Urinary bladder (tissue), 4 donors: ENCODE data around the gene GGT6. TPM values are rescaled to one million over a fixed set of nuclear protein-coding genes. Genes with fewer than 3 reads are reported as not detected.
"Not testable (repeated sequence)": the region's sequence is repeated elsewhere in the genome, so short reads cannot be mapped to it uniquely, and the experiment has no call there.

Source experiments
- DNase-seq: peaks from one replicate; pipeline ENCODE4 v3.0.0-alpha.2; 2015; ENCODE audit errors: extremely low spot score
- H3K27ac ChIP-seq: one replicate; pipeline ENCODE4 v1.5.1; 2013; ENCODE audit warnings: low read depth, mild to moderate bottlenecking, moderate library complexity
- H3K36me3 ChIP-seq: one replicate; pipeline ENCODE4 v1.6.1; 2013; ENCODE audit warnings: mild to moderate bottlenecking, moderate library complexity; ENCODE audit not compliant: insufficient read depth
- H3K4me1 ChIP-seq: one replicate; pipeline ENCODE4 v1.6.1; 2013; ENCODE audit warnings: mild to moderate bottlenecking, moderate library complexity; ENCODE audit not compliant: insufficient read depth
- H3K4me3 ChIP-seq: one replicate; pipeline ENCODE4 v1.5.1; 2013; ENCODE audit warnings: low read depth, low read length
- WGBS: extraction: QIAGEN DNeasy Blood & Tissue Kit; methylation state at CpG from one replicate; pipeline ENCODE4 v1.1.7; 2013; 5-methylcytosine and 5-hydroxymethylcytosine counted together
- polyA plus RNA-seq: library from polyadenylated mRNA; stranded (reverse); fragments of 200-250 nt; gene quantifications from one replicate; pipeline ENCODE4 v1.2.3, GENCODE V29; 2013
- total RNA-seq: library from RNA; depleted of rRNA; stranded (reverse); fragments of >200 nt; gene quantifications from one replicate; pipeline ENCODE4 v1.2.3, GENCODE V29; 2014
- donor health status: healthy with polysubstance abuse.
- donor health status: healthy.

GGT6 gene
- total and polyA plus RNA-seq, 2 donors = 11.5 to 13.0 TPM

DNA sequence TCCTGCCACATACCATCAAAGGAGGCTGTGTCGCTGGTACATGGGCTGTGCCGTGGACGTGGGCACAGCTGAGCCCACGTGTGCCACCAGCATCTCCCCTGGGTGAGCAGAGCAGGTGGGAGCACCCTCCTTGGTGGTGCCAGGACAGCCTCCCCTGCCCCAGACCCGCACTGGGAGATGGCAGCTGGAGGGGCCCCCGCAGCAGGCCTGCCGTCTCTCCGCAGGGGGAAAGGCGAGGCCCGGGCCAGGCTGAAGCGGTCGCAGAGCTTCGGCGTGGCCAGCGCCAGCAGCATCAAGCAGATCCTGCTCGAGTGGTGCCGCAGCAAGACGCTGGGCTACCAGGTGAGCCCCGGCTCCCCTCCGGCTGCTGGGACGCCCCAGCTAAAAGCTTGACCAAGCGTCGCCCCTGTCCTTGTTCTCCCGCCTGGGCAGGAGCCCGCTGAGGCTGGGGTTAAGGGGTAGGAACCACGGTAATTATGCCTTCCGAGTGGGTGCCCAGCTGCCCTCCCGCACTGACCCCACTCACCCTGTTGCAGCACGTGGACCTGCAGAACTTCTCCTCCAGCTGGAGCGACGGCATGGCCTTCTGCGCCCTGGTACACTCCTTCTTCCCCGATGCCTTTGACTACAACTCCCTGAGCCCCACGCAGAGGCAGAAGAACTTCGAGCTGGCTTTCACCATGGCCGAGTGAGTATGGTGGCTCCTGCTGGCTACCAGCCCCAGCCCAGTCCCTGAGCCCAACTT, 36.4 kb upstream of the GGT6 start:
- no peaks in the 10 kb centered on the region for H3K4me1 ChIP-seq
- 96% methylated on average over 36 of the region's 36 CpGs for WGBS

DNA sequence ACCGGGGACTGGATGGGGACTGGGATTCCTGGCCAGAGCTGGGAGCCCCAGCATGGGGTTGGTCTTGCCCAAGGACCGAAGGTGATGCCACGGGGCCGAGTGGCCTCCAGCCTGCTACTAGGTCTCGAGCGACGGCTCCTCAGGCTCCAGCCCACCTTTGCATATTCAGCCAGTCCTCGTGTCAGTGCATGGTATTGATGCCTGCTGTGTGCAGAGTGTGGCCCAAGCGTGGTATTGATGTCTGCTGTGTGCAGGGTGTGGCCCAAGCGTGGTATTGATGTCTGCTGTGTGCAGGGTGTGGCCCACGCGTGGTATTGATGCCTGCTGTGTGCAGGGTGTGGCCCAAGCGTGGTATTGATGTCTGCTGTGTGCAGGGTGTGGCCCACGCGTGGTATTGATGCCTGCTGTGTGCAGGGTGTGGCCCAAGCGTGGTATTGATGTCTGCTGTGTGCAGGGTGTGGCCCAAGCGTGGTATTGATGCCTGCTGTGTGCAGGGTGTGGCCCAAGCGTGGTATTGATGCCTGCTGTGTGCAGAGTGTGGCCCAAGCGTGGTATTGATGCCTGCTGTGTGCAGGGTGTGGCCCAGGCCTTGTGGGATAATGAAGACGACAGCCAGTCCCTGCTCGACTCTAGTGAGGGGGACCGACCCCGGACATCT, 35.4 kb upstream of the GGT6 start:
- WGBS = 94% methylated on average over 23 of the region's 23 CpGs
- not testable (repeated sequence) for H3K27ac ChIP-seq, H3K4me1 ChIP-seq

More for the DNA sequence above, 36.4 kb upstream of the GGT6 start:
- Histone ChIP-seq H3K36me3 (no peaks in the 10 kb centered on the region), H3K4me3 (no peak overlapping the region), H3K27ac (no peak overlapping the region)
- no peak for DNase-seq

DNA sequence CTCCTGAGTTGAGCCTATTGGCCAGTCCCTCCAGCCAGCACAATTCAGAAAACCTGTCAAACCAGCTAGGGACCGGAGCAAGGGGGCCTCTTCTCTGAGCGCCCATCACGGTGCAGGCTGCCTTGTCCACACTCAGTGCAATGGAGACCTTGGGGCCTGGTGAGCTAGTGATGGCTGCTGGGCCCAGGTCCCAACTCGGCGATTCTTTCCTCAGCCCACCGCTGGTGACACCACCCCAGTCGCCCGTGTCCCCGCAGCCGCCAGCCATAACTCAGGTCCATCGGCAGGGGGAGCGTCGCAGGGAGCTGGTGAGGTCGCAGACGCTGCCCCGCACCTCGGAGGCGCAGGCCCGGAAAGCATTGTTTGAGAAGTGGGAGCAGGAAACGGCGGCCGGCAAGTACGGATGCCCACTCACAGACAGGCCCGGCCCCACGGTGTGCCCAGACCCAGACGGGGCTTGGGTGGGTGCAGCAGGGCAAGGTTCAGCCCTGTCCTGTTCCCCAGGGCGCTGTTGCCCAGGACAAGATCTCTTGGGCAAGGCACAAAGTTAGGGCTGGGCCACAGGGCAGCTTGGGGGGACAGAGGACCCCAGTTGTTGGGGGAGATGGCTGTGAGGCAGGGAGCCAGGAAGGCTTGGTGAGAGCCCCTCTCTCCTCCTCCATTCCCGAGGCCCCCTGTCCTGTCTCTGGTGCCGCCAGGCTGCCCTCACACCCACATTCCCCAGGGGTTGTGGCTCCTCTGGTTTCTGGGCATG, 34.7 kb upstream of the GGT6 start:
- Histone ChIP-seq H3K4me1 (no peaks in the 10 kb centered on the region), H3K4me3 (no peak overlapping the region), H3K36me3 (no peaks in the 10 kb centered on the region), H3K27ac (no peak overlapping the region)
- no peak for DNase-seq
- 68% methylated on average over 29 of the region's 29 CpGs for WGBS

More for the DNA sequence above, 35.4 kb upstream of the GGT6 start:
- H3K36me3 ChIP-seq, H3K4me3 ChIP-seq, DNase-seq: not testable (repeated sequence)

DNA sequence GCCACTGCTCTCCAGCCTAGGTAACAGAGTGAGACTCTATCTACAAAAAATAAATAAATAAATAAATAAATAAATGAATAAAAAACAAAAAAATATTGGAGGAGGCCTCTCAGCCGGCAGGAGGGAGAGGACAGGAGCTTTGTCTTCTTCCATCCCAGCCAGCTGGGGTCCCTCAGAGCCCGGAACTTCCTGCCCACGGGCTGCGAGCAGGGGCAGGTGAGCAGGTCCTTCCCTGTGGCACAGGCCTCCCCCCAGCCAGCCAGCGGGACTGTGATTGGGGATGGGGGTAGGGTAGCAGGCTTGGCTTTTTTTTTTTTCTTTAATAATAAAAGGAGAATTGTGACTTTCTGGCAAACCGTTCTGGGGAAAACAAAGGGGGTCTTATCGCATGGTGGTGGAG, 34.0 kb upstream of the GGT6 start:
- Histone ChIP-seq H3K36me3 (no peaks in the 10 kb centered on the region), H3K4me1 (no peaks in the 10 kb centered on the region), H3K4me3 (no peak overlapping the region), H3K27ac (no peak overlapping the region)
- no peak for DNase-seq
- 85% methylated on average over 7 of the region's 7 CpGs for WGBS

DNA sequence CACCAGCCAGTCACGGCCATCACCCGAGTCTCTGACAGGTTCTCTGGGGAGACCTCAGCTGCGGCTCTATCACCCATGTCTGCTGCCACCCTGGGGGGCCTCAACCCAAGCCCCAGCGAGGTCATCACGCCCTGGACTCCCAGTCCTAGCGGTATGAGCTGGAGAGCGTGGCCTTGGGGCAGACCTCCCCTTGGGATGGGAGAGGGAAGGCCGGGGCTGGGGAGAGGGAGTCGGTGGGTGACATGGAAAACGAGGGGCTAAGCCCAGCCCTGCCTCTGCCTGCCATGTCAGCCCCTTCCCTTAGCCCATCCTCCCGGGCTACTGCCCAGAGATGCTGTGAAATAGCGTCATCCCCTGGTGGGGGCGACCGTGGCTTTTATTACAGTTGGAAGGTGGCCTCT, 32.6 kb upstream of the GGT6 start:
- Histone ChIP-seq H3K27ac (no peak overlapping the region), H3K4me1 (no peaks in the 10 kb centered on the region), H3K36me3 (no peaks in the 10 kb centered on the region), H3K4me3 (no peak overlapping the region)
- 89% methylated on average over 14 of the region's 14 CpGs for WGBS
- DNase-seq = no peak

DNA sequence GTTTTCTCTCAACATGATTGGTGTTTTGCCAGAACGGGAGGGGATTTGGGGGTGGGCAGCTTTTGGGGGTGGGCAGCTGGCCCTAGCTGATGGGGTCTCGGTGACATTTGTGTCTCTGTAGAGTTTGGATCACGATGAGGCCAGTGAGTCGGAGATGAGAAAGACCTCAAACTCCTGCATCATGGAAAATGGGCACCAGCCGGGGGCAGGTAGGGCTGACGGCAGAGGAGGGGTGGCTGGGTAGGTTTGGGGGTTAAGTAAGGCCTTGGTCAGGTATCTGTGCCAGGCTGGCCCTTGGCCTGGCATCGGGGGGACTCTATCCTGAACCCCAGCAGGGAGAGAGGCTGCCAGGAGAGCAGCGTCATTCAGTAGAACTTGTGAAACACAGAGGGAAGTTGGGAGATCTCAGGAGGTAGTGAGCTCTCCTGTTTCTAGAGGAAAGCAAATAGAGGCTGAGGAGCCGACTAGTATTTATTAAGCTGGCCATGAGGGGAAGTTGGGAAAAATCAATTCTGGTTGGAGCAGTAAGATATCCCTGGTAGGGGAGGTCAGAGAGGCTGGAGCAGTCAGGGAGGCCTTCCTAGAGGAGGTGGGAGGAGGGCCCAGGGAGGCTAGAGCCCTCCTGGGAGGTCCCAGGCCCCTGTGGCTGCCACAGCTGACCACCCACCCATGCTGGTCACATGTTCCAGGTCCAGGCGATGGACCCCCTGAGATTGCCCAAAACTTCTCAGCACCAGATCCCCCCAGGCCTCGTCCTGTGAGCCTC, 32.0 kb upstream of the GGT6 start:
- WGBS = 85% methylated on average over 11 of the region's 11 CpGs
- Histone ChIP-seq H3K36me3 (no peaks in the 10 kb centered on the region), H3K4me3 (no peak overlapping the region), H3K4me1 (no peaks in the 10 kb centered on the region), H3K27ac (no peak overlapping the region)
- no peak for DNase-seq

DNA sequence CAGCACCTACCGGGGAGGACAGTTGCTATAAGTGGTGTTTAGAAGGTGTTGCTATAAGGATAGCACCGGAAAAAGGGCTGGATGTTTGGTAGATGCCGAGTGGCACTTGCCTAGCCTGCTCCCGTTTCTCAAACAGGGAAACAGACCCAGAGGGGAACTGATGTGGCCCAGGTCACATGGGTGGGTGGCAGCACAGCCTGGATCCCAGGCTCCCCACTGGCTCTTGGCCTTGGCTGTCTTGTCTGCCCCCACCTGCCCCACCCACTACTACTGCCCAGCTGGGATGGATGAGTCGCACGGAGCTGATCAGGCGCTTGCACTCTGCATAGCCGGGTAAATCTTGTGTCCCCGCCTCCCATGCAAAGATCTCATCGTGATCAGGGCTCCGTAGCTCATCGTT, 31.2 kb upstream of the GGT6 start:
- WGBS = 63% methylated on average over 12 of the region's 12 CpGs
- Histone ChIP-seq H3K4me3 (no peak overlapping the region), H3K4me1 (no peaks in the 10 kb centered on the region), H3K36me3 (no peaks in the 10 kb centered on the region), H3K27ac (no peak overlapping the region)
- DNase-seq = no peak

DNA sequence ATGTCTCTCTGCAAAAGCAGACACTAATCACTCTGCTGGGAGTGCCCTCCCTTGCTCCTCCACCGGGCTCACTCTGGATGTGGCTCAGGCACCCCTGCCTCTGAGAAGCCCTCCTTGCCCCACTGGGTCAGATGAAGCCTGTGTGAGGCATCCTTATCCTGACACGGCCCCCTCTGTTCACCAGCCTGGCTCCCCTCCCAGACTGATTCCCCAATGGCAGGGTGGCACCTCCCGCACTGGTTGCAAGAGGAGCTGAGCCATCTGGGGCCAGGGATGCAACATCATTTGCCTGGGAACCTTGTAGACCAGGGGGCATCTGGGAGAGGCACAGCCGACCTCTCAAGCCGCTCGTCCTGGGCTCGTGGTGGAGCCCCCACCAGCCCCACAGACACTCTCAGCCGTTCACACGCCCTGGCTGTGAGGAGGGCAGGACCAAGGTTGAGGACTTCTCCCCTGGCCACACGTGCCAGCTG, 30.6 kb upstream of the GGT6 start:
- no peak for DNase-seq
- Histone ChIP-seq H3K4me1 (no peaks in the 10 kb centered on the region), H3K4me3 (no peak overlapping the region), H3K27ac (no peak overlapping the region), H3K36me3 (no peaks in the 10 kb centered on the region)
- WGBS = 80% methylated on average over 10 of the region's 10 CpGs

DNA sequence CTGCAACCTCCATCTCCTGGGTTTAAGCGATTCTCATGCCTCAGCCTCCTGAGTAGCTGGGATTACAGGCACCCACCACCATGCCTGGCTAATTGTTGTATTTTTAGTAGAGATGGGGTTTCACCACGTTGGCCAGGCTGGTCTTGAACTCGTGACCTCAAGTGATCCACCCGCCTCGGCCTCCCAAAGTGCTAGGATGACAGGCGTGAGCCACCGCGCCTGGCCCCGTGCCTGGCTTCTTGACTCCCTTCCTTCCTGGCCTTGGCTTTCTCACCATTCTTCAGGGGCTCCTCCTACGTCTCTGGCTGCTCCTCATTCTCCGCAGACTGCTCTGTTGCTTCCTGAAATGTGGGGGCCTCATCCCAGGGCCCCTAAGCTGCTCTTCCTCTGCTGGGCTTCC, 29.7 kb upstream of the GGT6 start:
- H3K4me3 ChIP-seq, H3K4me1 ChIP-seq: not testable (repeated sequence)
- 72% methylated on average over 11 of the region's 11 CpGs for WGBS

DNA sequence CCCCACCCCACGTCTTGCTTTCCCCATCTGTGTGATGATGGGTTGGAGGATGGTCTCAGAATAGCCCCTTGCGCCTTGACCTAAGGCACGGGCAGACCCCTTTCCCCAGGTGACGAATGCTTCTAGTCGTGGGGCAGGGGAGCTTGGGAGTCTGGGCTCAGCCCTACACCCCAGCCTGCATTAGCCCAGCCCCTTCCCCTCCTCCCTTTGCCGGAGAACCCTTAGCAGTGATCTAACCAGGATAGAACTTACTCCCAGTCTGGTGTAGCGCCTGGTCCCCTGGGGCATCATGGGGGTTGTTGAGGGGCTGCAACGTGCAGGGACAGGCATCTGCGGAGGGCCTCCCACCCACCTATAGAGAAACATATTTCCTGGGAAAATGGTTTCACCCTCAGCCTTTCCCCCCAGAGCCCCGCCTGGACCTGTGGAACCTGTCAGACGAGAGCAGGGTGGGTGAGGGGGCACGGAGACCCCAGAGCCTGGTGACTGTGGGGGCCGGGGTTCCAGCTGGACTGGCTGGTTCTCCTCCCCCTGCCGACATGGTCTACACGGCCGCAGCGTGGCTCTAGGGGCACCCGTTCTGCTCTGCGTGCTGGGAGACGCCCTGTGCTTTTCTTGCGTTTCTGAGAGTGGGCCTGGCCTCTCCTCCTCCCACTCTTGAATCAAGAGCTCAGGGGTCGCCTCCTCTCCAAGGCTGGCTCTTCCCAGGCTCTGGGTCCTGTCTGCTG, 28.7 kb upstream of the GGT6 start:
- H3K36me3 ChIP-seq = no peaks in the 10 kb centered on the region
- DNase-seq = no peak
- H3K27ac ChIP-seq = no peak overlapping the region
- no peaks in the 10 kb centered on the region for H3K4me1 ChIP-seq
- 82% methylated on average over 22 of the region's 22 CpGs for WGBS
- no peak overlapping the region for H3K4me3 ChIP-seq

More for the DNA sequence above, 29.7 kb upstream of the GGT6 start:
- not testable (repeated sequence) for H3K36me3 ChIP-seq, DNase-seq, H3K27ac ChIP-seq

DNA sequence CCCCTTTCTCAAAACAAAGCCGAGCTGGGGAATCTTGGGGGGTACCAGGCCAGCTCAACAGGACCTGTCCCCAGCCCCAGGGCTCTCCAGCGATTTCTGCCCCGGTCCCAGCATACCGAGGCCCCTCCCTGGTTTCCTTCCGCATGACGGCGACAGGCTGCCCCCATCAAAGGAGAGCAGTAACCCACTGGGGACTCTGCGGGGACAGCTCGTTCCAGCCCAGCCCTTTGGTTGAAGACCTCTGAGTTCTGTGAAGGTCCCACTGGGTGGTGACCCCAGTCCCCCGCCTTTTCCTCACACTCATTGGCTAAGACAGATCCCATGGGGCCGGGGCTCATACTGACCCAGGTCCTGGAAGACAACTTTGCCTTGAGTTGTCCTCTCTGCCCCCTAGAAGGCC, 28.0 kb upstream of the GGT6 start:
- no peak for DNase-seq
- Histone ChIP-seq H3K36me3 (no peaks in the 10 kb centered on the region), H3K4me1 (no peaks in the 10 kb centered on the region), H3K27ac (no peak overlapping the region), H3K4me3 (no peak overlapping the region)
- 72% methylated on average over 11 of the region's 11 CpGs for WGBS

DNA sequence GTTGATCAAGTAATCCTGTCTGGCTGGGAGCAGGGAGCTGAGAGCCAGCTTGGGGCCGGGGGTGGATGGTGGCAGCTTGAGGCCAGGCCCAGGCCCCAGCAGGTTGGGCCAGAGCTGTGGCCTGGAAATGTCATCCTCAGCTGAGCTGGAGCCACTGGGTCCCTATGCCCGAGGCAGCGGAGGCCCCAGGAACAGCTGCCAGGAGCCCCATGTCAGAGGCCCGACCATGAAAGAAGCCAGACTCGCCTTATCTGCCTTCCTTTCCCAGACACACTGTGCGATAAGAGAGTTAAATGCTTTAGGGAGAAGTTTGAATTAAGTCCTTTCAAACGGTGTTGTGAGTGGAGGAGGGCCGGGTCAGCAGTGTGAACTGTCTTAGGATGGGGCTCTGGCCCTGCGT, 27.4 kb upstream of the GGT6 start:
- Histone ChIP-seq H3K36me3 (no peaks in the 10 kb centered on the region), H3K4me1 (no peaks in the 10 kb centered on the region), H3K4me3 (no peak overlapping the region), H3K27ac (no peak overlapping the region)
- no peak for DNase-seq
- 48% methylated on average over 9 of the region's 9 CpGs for WGBS

DNA sequence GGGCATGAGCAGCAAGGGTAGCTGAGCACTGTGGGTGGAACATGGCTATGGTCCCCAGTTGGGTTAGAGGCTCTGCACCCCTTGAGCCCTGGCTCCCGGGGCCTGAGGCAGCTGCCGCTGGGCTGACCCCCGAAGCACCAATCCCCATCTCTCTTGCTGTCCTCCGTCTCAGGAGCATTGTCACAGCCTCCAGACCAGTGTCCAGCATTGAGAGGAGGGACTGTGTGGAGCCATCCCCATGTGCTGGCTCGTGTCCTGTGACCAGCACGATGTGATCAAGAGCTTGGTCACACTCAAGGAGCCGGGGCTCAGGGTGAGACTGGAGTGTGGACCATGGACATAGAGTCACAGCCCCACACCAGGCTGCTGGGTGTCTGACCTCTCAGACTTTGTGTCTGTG, 26.8 kb upstream of the GGT6 start:
- Histone ChIP-seq H3K4me3 (no peak overlapping the region), H3K4me1 (no peaks in the 10 kb centered on the region), H3K27ac (no peak overlapping the region), H3K36me3 (no peaks in the 10 kb centered on the region)
- 87% methylated on average over 7 of the region's 7 CpGs for WGBS
- DNase-seq = no peak
